ENCODE results near the gene MAPK8IP2.
A peak's percentile ranks its signal among the peaks of the same experiment; 100 is the strongest.

The MAPK8IP2 gene

GRCh38 chr22:50576070-50576469, 24.5 kb upstream of the MAPK8IP2 start:
- DNase-seq = no peak

- peak in 1 of 2 donors; percentile 14 for DNase-seq
These were observed 23.5 kb upstream of the MAPK8IP2 start for GRCh38 chr22:50576806-50577696.

GRCh38 chr22:50577697-50577986, 23.0 kb upstream of the MAPK8IP2 start:
- no peak for DNase-seq

- no peak for DNase-seq
These were observed 22.4 kb upstream of the MAPK8IP2 start, which contains the start of gene CPT1B for GRCh38 chr22:50577987-50578775. TSS of gene CPT1B (minus strand) at chr22:50578427. CDS start at chr22:50577915, 512 bp downstream.

GRCh38 chr22:50578776-50579310, 21.8 kb upstream of the MAPK8IP2 start:
- DNase-seq = no peak

GRCh38 chr22:50579752-50580151, 20.8 kb upstream of the MAPK8IP2 start:
- no peak for DNase-seq

- DNase-seq = peak in 1 of 2 donors; percentile 14
These were observed 19.3 kb upstream of the MAPK8IP2 start for GRCh38 chr22:50581031-50581949.

- DNase-seq = no peak
These were observed 18.6 kb upstream of the MAPK8IP2 start for GRCh38 chr22:50581950-50582492.

- DNase-seq = peak; percentile 97 to 99
These were observed 17.9 kb upstream of the MAPK8IP2 start, which contains the start of gene CHKB for GRCh38 chr22:50582493-50583293. TSS of gene CHKB (minus strand) at chr22:50582849. CDS start at chr22:50582781, 68 bp downstream.

GRCh38 chr22:50583294-50583861, 17.2 kb upstream of the MAPK8IP2 start:
- no peak for DNase-seq

GRCh38 chr22:50584106-50585096, 16.2 kb upstream of the MAPK8IP2 start:
- DNase-seq = no peak

- no peak for DNase-seq
These were observed 15.4 kb upstream of the MAPK8IP2 start for GRCh38 chr22:50585238-50585637.

GRCh38 chr22:50585781-50586180, 14.8 kb upstream of the MAPK8IP2 start:
- no peak for DNase-seq

- DNase-seq = no peak
These were observed 14.2 kb upstream of the MAPK8IP2 start for GRCh38 chr22:50586416-50586815.

GRCh38 chr22:50587407-50587806, 13.2 kb upstream of the MAPK8IP2 start:
- DNase-seq = no peak

GRCh38 chr22:50595189-50595588, 5.4 kb upstream of the MAPK8IP2 start:
- no peak for DNase-seq

GRCh38 chr22:50597097-50597496, 3.5 kb upstream of the MAPK8IP2 start:
- DNase-seq = no peak

- peak; percentile 35 to 67 for DNase-seq
These were observed 657 bp upstream of the MAPK8IP2 start for GRCh38 chr22:50599816-50600455.

Data from CD4-positive, alpha-beta T cell treated with Interferon alpha-2 for 1 hour (primary cell).